Measurements from ENCODE around the gene PURB.

The PURB gene

GRCh38 chr7:44884621-44885393, 523 bp downstream of the PURB start:
- Histone ChIP-seq H3K27me3 (replicated peaks; ENCODE audit: insufficient read depth, low read length) (no peaks in the 10 kb centered on the region), H3K79me2 (ENCODE audit: low read length) (peaks cover 53% of the 10 kb centered on the region), H3K4me1 (ENCODE audit: low read length) (peaks cover 38% of the 10 kb centered on the region), H3K27ac (ENCODE audit: low read length) (peak overlapping the region; percentile 71; the same call in 1 of the 2 replicates), H3K4me2 (ENCODE audit: low read depth, low read length) (peak overlapping the region; percentile 88), H3K9me3 (replicated peaks; ENCODE audit: insufficient read depth, low read length) (no peaks in the 10 kb centered on the region), H3K9me2 (replicated peaks; ENCODE audit: insufficient read depth, low read length) (no peaks in the 10 kb centered on the region), H2AFZ (ENCODE audit: low read length) (peak overlapping the region; percentile 47), H4K20me1 (ENCODE audit: insufficient read depth, low read length) (0 out of 2 replicates have a peak, but pooled peaks cover 4% of the 10 kb centered on the region), H3F3A (ENCODE audit: insufficient read depth, low read length) (peaks cover 20% of the 10 kb centered on the region), H3K4me3 (ENCODE audit: low read length) (peak overlapping the region; percentile 83), H3K36me3 (replicated peaks; ENCODE audit: insufficient read depth, low read length) (0 out of 2 replicates have a peak, but pooled peaks cover 9% of the 10 kb centered on the region), H3K9ac (ENCODE audit: low read length) (peak overlapping the region; percentile 79)
- DNase-seq, result peak; percentile 35
- TF ChIP-seq, protein P1, sequence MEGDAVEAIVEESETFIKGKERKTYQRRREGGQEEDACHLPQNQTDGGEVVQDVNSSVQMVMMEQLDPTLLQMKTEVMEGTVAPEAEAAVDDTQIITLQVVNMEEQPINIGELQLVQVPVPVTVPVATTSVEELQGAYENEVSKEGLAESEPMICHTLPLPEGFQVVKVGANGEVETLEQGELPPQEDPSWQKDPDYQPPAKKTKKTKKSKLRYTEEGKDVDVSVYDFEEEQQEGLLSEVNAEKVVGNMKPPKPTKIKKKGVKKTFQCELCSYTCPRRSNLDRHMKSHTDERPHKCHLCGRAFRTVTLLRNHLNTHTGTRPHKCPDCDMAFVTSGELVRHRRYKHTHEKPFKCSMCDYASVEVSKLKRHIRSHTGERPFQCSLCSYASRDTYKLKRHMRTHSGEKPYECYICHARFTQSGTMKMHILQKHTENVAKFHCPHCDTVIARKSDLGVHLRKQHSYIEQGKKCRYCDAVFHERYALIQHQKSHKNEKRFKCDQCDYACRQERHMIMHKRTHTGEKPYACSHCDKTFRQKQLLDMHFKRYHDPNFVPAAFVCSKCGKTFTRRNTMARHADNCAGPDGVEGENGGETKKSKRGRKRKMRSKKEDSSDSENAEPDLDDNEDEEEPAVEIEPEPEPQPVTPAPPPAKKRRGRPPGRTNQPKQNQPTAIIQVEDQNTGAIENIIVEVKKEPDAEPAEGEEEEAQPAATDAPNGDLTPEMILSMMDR (IDR thresholded peaks at IDR 0.05; ENCODE audit: low read length), result no peak
- TF ChIP-seq EZH2 (optimal IDR thresholded peaks at IDR 0.05; ENCODE audit: low read depth, low read length) (no peak), EZH2phosphoT487 (IDR thresholded peaks at IDR 0.05; ENCODE audit: low read length) (no peak)

DNA sequence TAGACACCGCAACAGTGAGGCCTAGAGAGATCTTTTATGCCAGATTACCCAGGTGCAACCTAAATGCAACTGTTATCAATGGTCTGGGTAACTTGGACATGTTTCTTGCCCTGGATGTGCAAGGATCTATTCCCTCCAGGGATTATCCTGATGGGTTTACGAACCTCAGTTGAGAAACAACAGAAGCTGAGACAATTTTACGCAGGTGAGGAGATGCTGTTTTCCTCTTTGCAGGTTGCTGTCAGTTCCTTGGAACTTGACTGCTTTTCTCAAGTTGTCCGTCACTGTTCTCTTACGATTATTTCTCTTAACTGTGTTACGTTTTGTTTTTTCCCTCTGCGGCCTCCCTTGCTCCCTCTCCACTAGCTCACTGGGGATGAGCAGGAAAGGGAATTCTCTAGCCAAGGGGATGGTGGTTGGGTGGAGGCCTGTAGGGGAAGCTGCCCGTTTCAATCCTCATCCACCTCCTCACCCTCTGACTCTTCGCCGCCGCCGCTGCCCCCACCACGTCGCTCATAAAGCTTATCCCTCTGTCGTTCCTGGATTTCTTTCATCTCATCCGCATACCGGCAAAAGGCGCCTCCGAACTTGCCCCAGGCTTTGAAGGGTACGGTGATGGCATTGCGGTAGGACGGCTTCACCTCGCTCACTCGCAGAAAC, 1.2 kb downstream of the PURB start:
- Histone ChIP-seq H4K20me1 (ENCODE audit: insufficient read depth, low read length) (0 out of 2 replicates have a peak, but pooled peaks cover 4% of the 10 kb centered on the region), H2AFZ (ENCODE audit: low read length) (peak overlapping the region; percentile 47; the same call in 1 of the 2 replicates), H3K4me1 (ENCODE audit: low read length) (peaks cover 38% of the 10 kb centered on the region), H3K36me3 (replicated peaks; ENCODE audit: insufficient read depth, low read length) (0 out of 2 replicates have a peak, but pooled peaks cover 9% of the 10 kb centered on the region), H3K9ac (ENCODE audit: low read length) (peak overlapping the region; percentile 79), H3K79me2 (ENCODE audit: low read length) (peaks cover 57% of the 10 kb centered on the region), H3K9me2 (replicated peaks; ENCODE audit: insufficient read depth, low read length) (no peaks in the 10 kb centered on the region), H3K27ac (ENCODE audit: low read length) (peak overlapping the region; percentile 71; the same call in 1 of the 2 replicates), H3K9me3 (replicated peaks; ENCODE audit: insufficient read depth, low read length) (no peaks in the 10 kb centered on the region), H3K4me2 (ENCODE audit: low read depth, low read length) (peak overlapping the region; percentile 88), H3F3A (ENCODE audit: insufficient read depth, low read length) (peaks cover 20% of the 10 kb centered on the region), H3K4me3 (ENCODE audit: low read length) (peak overlapping the region; percentile 83), H3K27me3 (replicated peaks; ENCODE audit: insufficient read depth, low read length) (no peaks in the 10 kb centered on the region)
- TF ChIP-seq EZH2 (optimal IDR thresholded peaks at IDR 0.05; ENCODE audit: low read depth, low read length) (no peak), EZH2phosphoT487 (IDR thresholded peaks at IDR 0.05; ENCODE audit: low read length) (no peak)
- TF ChIP-seq, protein P1 (IDR thresholded peaks at IDR 0.05; ENCODE audit: low read length), result no peak
- no peak for DNase-seq

- peaks cover 38% of the 10 kb centered on the region for H3K4me1 ChIP-seq (ENCODE audit: low read length)
- DNase-seq, result no peak
- 0 out of 2 replicates have a peak, but pooled peaks cover 9% of the 10 kb centered on the region for H3K36me3 ChIP-seq (replicated peaks; ENCODE audit: insufficient read depth, low read length)
- no peak overlapping the region for H3K4me3 ChIP-seq (ENCODE audit: low read length)
- no peaks in the 10 kb centered on the region for H3K27me3 ChIP-seq (replicated peaks; ENCODE audit: insufficient read depth, low read length)
- H3K27ac ChIP-seq (ENCODE audit: low read length), result no peak overlapping the region
- H3K9ac ChIP-seq (ENCODE audit: low read length), result no peak overlapping the region
- no peak for TF ChIP-seq EZH2phosphoT487 (IDR thresholded peaks at IDR 0.05; ENCODE audit: low read length)
- TF ChIP-seq, protein P1 (IDR thresholded peaks at IDR 0.05; ENCODE audit: low read length), result no peak
- TF ChIP-seq EZH2 (optimal IDR thresholded peaks at IDR 0.05; ENCODE audit: low read depth, low read length), result no peak
- no peak overlapping the region for H2AFZ ChIP-seq (ENCODE audit: low read length)
- H3K4me2 ChIP-seq (ENCODE audit: low read depth, low read length), result peak overlapping the region; percentile 88; the same call in 1 of the 2 replicates
- H3K9me2 ChIP-seq (replicated peaks; ENCODE audit: insufficient read depth, low read length), result no peaks in the 10 kb centered on the region
- H3K9me3 ChIP-seq (replicated peaks; ENCODE audit: insufficient read depth, low read length), result no peaks in the 10 kb centered on the region
- H4K20me1 ChIP-seq (ENCODE audit: insufficient read depth, low read length), result 0 out of 2 replicates have a peak, but pooled peaks cover 4% of the 10 kb centered on the region
- peaks cover 20% of the 10 kb centered on the region for H3F3A ChIP-seq (ENCODE audit: insufficient read depth, low read length)
- peaks cover 57% of the 10 kb centered on the region for H3K79me2 ChIP-seq (ENCODE audit: low read length)
Observed at GRCh38 chr7:44882899-44883298, 2.4 kb downstream of the PURB start.
